Stomach (tissue), 9 donors: ENCODE results near the gene GLB1L3. TPM values are rescaled to one million over a fixed set of nuclear protein-coding genes. Genes with fewer than 3 reads are reported as not detected.

Source experiments
- DNase-seq, 2 donors: peaks; one replicate each; pipeline versions ENCODE4 v3.0.0 to v3.0.0-alpha.2; 2013 to 2019
- H3K27ac ChIP-seq, 5 donors: fragments of 200-600 bp in 4 of 5; sonication (generic) in 4 of 5; one replicate each; pipeline ENCODE4 v1.5.1; 2013 to 2019; ENCODE audit warnings: mild to moderate bottlenecking in 1 of 5, moderate library complexity in 1 of 5
- H3K27me3 ChIP-seq, 3 donors: fragments of 200-600 bp; sonication (generic); one replicate each; pipeline ENCODE4 v1.5.1; 2017 to 2019; ENCODE audit warnings: mixed run types in 1 of 3
- H3K36me3 ChIP-seq, 4 donors: fragments of 200-600 bp; sonication (generic); 1 replicate in 3 of 4; 2 replicates in 1 of 4; pipeline ENCODE4 v1.5.1; 2016 to 2019
- H3K4me1 ChIP-seq, 4 donors: fragments of 200-600 bp; sonication (generic); one replicate each; pipeline ENCODE4 v1.5.1; 2016 to 2019
- H3K4me3 ChIP-seq, 4 donors: fragments of 200-600 bp; sonication (generic) in 3 of 4; one replicate each; pipeline ENCODE4 v1.5.1; 2016 to 2019; ENCODE audit warnings: mild to moderate bottlenecking in 1 of 4
- H3K9me3 ChIP-seq, 4 donors: fragments of 200-600 bp; sonication (generic); one replicate each; pipeline ENCODE4 v1.5.1; 2016 to 2019
- EP300 ChIP-seq: sonication (generic); formaldehyde crosslinking; IDR thresholded peaks from one replicate; pipeline ENCODE4 v1.6.1; 2017; ENCODE audit warnings: antibody characterized with exemption
- POLR2A ChIP-seq, 4 donors: fragments of 450-650 bp; IDR thresholded peaks; one replicate each; pipeline ENCODE4 v1.6.1; 2016; ENCODE audit warnings: antibody characterized with exemption in 4 of 4, control low read depth in 2 of 4, mild to moderate bottlenecking in 1 of 4, moderate library complexity in 1 of 4
- POLR2AphosphoS5 ChIP-seq, 3 donors: sonication (generic); formaldehyde crosslinking; IDR thresholded peaks; one replicate each; pipeline ENCODE4 v1.6.1; 2016; ENCODE audit warnings: antibody characterized with exemption in 3 of 3
- WGBS, 5 donors: extraction: QIAGEN DNeasy Blood & Tissue Kit in 3 of 5; methylation state at CpG; one replicate each; pipeline versions ENCODE4 v1.1.5 to v1.1.7; 2013 to 2018; 5-methylcytosine and 5-hydroxymethylcytosine counted together
- intact Hi-C: fragments of 100-400 bp; cut with DNase I; formaldehyde crosslinking; loops from one replicate; pipeline ENCODE4 v1.15.1; 2023; ENCODE audit warnings: low total_unique reads
- polyA plus RNA-seq, 3 donors: library from polyadenylated mRNA; stranded (reverse); fragments of 200-250 nt; gene quantifications; one replicate each; pipeline ENCODE4 v1.2.3, GENCODE V29; 2013
- total RNA-seq, 5 donors: library from RNA; depleted of rRNA; stranded (reverse); fragments of >200 nt; gene quantifications; one replicate each; pipeline versions ENCODE4 v1.1.0 to v1.2.3, GENCODE V29; 2014 to 2016
- TF ChIP-seq, protein P1 (sequence below), 7 experiments: fragments of 450-650 bp in 4 of 7; fragments of 200-600 bp in 3 of 7; sonication (generic) in 3 of 7; IDR thresholded peaks; one replicate each; pipeline ENCODE4 v1.5.1; 2016 to 2019; ENCODE audit warnings: antibody characterized with exemption in 7 of 7, control low read depth in 2 of 7, mild to moderate bottlenecking in 1 of 7
- donor health status: healthy with polysubstance abuse.
- donor health status: Bipolar disorder and iron deficiency.
- donor health status: healthy.

Gene GLB1L3
- total and polyA plus RNA-seq, 8 donors, result 0.08 TPM; not detected in 7

DNA sequence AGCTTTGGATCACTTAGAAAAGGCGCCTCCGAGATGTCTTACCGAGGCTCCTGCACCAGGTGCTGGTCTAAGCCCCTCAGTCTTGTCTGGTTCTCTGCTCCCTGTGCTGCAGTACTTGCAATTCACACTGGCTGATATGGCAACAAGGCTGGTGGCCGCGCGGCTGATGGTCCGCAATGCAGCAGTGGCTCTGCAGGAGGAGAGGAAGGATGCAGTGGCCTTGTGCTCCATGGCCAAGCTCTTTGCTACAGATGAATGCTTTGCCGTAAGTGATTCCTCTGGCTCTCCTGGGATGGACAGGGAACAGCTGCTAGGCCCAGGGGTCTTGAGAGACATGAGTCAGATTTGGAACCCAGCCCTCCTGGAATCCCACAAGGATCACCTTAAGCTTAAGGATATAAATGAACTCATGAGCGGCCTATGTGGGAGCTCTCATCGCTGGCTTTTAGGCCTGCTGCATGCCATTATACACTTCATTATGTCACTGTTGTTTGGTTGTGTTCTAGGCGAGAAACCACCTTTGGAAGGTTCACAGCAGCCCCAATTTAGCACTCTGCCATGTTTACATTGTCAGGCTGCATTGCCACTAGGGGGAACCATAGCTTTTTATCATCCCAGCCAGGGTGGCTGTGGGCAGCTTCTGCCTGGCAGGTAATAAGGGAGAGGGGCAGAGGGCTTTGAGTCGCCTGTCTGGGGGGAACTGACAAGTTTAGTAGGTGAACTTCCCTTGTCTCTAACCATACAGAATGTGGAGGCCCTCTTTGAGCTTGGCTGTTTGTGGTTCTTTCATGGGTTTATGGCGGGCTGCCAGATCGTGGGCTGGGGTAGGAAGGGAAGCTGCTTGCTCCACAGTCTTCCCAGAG is 14.3 kb upstream of the GLB1L3 start:
- TF ChIP-seq EP300, result no peak
- TF ChIP-seq POLR2A (IDR thresholded peaks at IDR 0.05), result no peak
- TF ChIP-seq POLR2AphosphoS5 (IDR thresholded peaks at IDR 0.05), result no peak
- TF ChIP-seq, protein P1, sequence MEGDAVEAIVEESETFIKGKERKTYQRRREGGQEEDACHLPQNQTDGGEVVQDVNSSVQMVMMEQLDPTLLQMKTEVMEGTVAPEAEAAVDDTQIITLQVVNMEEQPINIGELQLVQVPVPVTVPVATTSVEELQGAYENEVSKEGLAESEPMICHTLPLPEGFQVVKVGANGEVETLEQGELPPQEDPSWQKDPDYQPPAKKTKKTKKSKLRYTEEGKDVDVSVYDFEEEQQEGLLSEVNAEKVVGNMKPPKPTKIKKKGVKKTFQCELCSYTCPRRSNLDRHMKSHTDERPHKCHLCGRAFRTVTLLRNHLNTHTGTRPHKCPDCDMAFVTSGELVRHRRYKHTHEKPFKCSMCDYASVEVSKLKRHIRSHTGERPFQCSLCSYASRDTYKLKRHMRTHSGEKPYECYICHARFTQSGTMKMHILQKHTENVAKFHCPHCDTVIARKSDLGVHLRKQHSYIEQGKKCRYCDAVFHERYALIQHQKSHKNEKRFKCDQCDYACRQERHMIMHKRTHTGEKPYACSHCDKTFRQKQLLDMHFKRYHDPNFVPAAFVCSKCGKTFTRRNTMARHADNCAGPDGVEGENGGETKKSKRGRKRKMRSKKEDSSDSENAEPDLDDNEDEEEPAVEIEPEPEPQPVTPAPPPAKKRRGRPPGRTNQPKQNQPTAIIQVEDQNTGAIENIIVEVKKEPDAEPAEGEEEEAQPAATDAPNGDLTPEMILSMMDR (IDR thresholded peaks at IDR 0.05), result peak in 4 of 7 experiments; percentile 17 to 39 (median 31)

DNA sequence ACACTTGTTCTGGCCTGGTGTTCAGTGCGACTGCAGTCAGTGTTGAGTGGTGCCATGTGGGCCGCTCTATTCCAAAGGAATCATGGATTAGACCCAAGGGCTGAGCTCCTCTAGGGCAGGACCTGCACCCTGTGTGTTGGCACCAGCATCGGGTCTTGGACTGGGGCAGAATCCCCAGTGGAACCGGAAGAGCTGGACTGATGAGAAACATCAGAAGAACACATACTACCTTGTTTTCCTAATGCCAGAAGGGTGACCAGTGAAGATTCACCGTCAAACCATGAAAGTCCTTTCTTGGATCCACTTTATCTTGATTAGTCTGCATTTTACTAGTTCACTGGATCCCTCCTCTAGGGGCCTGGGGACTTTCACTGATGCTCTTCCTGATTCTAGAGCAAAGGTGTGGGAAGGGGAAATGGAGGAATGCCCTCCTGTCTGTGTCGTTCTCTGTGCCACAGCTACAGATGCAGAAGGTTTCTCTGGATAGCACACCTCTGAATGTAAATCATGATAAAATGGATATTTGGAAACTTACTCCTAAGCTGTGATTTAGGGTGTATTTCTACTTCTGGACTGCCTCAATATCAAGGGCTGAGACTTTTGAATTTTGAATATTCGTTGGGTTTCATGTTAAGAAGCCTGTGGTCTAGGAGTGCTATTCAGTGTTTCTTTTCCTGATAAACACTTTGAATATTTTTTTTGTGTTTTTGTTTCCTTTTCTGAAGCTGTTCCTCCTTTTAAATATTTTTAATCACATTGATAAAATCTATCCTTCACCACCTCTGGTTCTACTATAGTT is 11.0 kb upstream of the GLB1L3 start:
- H3K9me3 ChIP-seq, result no peaks in the 10 kb centered on the region
- DNase-seq, result no peak
- peaks cover 0 to 10% (median 4%) of the 10 kb centered on the region in 4 donors for H3K4me1 ChIP-seq
- H3K4me3 ChIP-seq, result no peak overlapping the region
- H3K27ac ChIP-seq, result no peak overlapping the region
- TF ChIP-seq, protein P1 (IDR thresholded peaks at IDR 0.05), result no peak
- TF ChIP-seq EP300, result no peak
- no peak for TF ChIP-seq POLR2AphosphoS5 (IDR thresholded peaks at IDR 0.05)
- TF ChIP-seq POLR2A (IDR thresholded peaks at IDR 0.05), result no peak
- 90 to 95% (median 92%) methylated on average over 7 of the region's 7 CpGs for WGBS, 5 donors
- intact Hi-C loops, result no loop called here
- peaks cover 21 to 53% (median 51%) of the 10 kb centered on the region in 4 donors for H3K36me3 ChIP-seq
- peaks cover 0 to 6% (median 0%) of the 10 kb centered on the region in 3 donors for H3K27me3 ChIP-seq

More for the DNA sequence above, 14.3 kb upstream of the GLB1L3 start:
- Histone ChIP-seq H3K4me1 (peaks cover 0 to 6% (median 3%) of the 10 kb centered on the region in 4 donors), H3K36me3 (peaks cover 39 to 86% (median 84%) of the 10 kb centered on the region in 4 donors), H3K27me3 (no peaks in the 10 kb centered on the region), H3K27ac (no peak overlapping the region), H3K9me3 (no peaks in the 10 kb centered on the region), H3K4me3 (no peak overlapping the region)
- intact Hi-C loops, result no loop called here
- peak in 1 of 2 donors; percentile 39 for DNase-seq
- 85 to 91% (median 89%) methylated on average over 14 of the region's 14 CpGs for WGBS, 5 donors

DNA sequence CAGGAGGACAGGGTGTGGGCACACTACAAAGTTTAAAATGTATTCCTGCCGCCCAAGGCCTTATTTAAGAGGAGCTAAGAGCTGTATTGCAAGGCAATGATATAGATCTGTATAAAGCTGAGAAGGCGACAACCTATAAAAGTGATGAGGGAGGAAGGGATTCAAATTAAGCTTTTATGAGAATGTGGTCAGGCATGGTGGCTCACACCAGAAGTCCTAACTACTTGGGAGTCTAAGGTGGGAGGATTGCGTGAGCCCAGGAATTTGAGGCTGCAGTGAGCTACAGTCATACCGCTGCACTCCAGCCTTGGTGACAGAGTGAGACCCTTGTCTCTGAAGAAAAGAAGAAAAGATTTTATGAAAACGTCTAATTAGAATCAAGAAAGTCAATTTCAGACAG is 9.7 kb upstream of the GLB1L3 start:
- H3K36me3 ChIP-seq, result peaks cover 17 to 40% (median 38%) of the 10 kb centered on the region in 4 donors
- DNase-seq, result no peak
- WGBS, 5 donors, result 77 to 84% (median 81%) methylated on average over 5 of the region's 5 CpGs
- H3K4me1 ChIP-seq, result peaks cover 0 to 10% (median 4%) of the 10 kb centered on the region in 4 donors
- TF ChIP-seq POLR2AphosphoS5 (IDR thresholded peaks at IDR 0.05), result no peak
- intact Hi-C loops, result no loop called here
- H3K27ac ChIP-seq, result no peak overlapping the region
- H3K4me3 ChIP-seq, result no peak overlapping the region
- H3K27me3 ChIP-seq, result peaks cover 0 to 19% (median 0%) of the 10 kb centered on the region in 3 donors
- H3K9me3 ChIP-seq, result no peaks in the 10 kb centered on the region

DNA sequence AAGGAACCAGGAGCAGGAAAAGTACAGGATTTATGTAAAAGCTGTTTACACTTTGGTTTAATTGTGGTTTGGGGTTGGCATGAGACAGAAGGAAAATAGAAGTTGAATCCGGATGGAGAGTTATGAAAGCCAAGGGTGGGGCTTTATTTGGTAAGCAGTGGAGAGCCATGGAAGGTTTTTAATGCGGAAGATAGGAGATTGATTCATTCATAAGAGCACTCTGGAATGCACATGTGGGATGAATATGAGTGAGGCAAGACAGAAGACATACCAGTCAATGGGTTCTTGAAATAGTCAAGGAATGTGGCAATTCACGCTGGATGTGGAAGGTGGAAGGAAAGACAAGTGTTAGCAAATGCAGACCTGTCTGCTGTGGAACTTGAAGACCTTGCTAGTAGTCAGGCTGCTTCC is 9.3 kb upstream of the GLB1L3 start:
- H3K9me3 ChIP-seq, result no peaks in the 10 kb centered on the region
- H3K4me1 ChIP-seq, result peaks cover 0 to 10% (median 4%) of the 10 kb centered on the region in 4 donors
- no peak for DNase-seq
- peaks cover 13 to 36% (median 34%) of the 10 kb centered on the region in 4 donors for H3K36me3 ChIP-seq
- TF ChIP-seq, protein P1 (IDR thresholded peaks at IDR 0.05), result no peak
- TF ChIP-seq EP300 (no peak), POLR2AphosphoS5 (IDR thresholded peaks at IDR 0.05) (no peak), POLR2A (IDR thresholded peaks at IDR 0.05) (no peak)
- WGBS, 5 donors, result 23 to 45% (median 27%) methylated on average over 3 of the region's 3 CpGs
- intact Hi-C loops, result no loop called here
- no peak overlapping the region for H3K4me3 ChIP-seq
- H3K27me3 ChIP-seq, result peaks cover 0 to 23% (median 0%) of the 10 kb centered on the region in 3 donors
- H3K27ac ChIP-seq, result no peak overlapping the region
